NCI-H187 (cell line): ENCODE data around the gene AASS.

ENCODE experiments used
- DNase-seq, 2 experiments: peaks; one replicate each; lab custom pipeline; 2025; lab: John Stamatoyannopoulos, UW

Gene AASS

DNA sequence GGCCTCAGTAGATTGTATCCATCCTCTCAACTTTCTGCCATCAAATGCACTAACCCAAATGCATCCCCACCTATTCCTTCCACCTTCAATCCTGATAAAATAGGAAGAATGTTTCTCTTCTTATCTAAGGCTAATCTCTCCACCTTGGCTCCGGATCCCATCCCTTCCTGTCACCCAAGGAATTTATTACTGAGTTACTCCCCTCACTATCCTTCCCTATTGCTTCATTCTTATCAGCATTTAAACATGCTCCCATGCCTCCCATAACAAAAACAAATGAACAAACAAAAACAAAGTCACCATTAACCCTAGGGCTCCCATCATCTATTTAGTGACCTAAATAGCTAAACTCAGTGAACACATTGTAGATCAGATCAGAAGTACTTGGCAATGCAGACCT lies 25.3 kb downstream of the AASS start:
- no peak for DNase-seq

DNA sequence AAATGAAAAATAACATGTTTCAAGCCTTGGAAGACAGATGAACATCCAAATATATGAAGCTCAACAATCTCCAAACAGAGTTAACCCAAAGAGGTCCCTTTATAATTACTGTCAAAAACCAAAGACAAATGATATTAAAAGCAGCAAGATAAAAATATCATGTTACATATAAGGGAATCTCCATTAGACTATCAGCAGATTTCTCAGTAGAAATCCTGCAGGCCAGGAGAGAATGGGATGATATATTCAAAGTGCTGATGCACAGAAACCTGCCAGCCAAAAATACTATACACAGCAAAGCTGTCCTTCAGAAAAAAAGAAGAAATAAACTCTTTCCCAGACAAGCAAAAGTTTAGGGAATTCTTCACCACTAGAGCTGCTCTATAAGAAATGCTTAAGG lies 41.0 kb downstream of the AASS start:
- no peak for DNase-seq

DNA sequence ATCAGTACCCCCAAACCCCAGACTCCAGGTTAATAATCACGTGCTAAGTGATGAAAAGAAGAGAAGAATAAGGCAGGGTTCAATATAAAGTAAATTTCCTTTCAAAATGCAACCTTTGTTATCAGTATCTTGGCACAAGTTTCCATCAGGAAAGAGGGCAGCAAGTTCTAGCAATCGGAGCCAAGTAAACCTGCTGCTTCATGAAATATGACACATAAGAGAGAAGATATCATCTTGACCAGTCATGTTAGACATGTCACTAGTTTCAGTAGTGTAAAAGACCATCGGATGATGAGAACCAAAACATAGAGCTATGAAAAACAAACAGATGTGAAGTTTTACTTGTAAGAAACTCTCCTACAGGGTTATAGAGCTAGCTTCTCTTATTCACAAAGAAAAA lies 44.0 kb downstream of the AASS start:
- DNase-seq: no peak

DNA sequence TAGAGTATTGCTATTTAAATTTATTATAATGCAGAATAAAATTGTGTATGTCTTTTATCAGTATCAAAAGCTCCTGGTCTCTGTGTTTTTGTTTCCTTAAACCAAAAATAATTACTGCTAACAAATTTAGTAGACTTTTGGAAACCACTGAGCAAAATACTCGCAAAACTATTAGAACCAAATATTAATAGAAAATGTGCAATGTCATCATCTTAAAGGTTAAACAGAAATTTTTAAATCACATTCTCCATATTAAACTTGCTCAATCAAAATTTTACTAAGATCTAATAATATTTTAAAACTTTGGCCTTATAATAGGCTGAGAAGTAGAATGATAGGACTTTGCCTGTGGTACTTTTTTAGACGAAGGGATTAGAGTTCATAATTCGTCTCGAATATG lies 48.4 kb downstream of the AASS start:
- no peak for DNase-seq

DNA sequence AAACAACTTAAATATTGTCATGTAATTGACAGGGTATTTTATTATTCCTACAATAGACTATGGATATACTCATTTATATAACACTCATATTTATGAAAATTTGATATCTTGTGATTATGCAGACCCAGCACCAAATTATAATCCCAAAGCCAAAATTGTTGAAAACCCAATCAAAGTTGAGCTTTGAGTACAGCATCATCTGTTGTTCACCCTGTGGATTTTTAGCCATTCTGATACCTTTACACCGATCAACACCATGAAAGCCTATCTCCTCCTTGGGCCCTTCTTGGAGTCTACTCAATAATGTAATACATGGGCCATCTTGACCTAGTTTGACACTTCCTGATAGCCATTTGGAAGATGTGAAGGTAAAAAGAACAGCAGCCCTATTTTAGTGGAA lies 49.5 kb downstream of the AASS start:
- no peak for DNase-seq

DNA sequence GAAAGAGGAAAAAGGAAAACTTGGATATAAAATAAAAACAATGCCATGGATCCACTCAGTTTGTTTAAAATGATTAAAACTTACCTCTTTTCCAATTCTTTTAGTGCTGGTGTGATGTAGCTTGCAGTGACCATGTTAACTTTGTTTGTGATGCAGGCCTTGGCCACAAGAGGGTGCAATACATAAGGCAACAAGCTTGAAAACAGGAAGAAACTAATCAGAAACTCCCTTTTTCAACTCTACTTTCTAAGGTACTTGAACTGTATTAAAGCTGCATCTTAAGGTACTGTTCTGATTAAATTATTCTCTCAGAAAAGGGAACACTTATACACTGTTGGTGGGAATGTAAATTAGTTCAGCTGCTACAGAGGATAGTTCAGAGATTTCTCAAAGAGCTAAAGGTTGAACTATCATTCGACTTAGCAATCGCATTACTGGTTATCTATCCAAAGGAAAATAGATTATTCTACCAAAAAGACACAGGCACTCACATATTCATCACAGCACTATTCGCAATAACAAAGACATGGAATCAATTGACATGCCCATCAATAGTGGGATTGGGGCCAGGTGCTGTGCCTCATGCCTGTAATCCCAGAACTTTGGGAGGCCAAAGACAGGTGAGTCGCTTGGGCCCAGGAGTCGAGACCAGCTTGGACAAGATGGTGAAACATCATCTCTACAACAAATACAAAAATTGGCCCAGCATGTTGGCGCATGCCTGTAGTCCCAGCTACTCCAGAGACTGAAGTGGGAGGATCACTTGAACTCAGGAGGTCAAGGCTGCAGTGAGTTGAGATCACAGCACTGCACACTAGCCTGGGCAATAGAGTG lies 50.9 kb downstream of the AASS start:
- peak; percentile 19 to 45 for DNase-seq

DNA sequence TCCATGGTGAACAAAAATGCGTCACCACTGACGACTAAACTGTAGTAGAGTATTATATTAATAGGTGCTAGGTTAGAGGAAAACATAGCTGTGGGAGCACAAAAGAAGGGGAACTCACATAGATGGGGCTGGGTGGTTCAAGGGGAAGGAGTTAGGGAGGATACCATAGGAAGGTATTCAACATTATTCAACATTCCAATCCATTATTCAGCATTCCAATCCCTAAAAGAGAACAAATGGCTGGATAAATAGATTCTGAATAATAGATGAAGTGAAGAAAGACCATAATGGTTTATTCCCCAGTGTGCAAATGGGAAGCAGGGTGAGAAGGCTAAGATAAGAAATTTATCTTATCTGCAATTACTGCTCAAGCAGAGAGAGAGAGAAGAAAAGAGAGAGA lies 61.4 kb downstream of the AASS start:
- no peak for DNase-seq

DNA sequence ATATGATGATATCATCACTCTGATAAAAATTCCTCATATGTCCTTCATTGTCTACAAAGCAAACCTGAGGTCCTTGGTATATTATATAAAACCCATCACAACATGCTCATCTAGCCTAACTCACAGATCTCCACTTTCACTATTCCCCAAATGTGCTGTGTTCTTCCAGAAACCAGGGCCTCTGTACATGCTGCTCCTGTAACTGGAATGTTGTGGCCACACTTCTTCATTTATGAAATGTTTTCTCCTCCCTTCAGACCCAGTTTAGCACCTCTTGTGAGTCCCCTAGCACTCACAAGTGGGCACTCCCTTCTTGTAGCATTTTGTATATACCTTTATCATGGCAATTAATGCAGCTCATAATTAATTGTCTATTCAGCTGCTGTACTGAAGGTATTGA lies 61.9 kb downstream of the AASS start:
- DNase-seq: no peak

DNA sequence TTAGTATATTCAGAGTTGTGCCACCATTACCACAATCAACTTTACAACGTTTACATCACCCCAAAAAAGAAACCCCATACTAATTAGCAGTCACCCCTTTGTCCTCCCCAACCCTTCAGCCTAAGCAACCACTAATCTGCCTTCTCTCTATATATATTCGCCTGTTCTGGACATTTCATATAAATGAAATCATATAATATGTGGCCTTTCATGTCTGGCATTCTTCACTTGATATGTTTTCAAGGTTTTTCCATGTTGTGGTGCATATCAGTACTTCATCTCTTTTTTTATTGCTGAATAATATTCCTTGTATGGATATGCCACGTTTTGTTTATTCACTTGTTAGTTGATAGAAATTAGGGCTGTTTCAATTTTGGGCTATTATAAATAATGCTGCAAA lies 70.4 kb downstream of the AASS start:
- DNase-seq: no peak

DNA sequence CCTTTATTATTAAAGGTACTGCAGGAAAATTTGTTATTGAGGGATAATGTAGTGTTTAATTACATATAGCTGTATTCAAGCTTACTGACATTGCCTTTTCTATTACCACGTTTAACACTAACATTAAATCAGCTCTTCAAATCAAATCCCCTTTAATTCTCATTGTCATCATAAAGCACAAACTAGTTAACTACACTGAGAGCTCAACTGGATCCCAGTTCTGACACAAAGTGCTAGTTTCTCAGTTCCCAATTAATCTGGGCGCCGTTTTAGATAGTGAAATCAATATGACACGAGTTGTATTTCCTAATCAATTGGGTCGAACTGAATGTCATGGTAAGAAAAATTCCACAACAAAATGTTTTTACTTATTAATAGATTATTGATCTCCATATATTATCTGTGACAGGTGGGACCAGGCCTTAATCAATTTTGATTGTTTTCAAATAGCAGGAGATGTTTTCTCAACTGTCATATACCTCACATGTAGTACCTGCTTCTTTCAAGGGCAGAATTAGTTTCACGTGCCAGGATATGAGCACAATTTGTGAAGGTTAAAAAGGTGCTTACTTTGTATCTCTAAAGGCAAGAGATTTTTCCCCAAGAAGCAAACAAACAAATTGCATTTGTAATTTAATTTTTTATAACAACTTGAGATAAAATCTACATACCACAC lies 71.0 kb downstream of the AASS start:
- DNase-seq: no peak

DNA sequence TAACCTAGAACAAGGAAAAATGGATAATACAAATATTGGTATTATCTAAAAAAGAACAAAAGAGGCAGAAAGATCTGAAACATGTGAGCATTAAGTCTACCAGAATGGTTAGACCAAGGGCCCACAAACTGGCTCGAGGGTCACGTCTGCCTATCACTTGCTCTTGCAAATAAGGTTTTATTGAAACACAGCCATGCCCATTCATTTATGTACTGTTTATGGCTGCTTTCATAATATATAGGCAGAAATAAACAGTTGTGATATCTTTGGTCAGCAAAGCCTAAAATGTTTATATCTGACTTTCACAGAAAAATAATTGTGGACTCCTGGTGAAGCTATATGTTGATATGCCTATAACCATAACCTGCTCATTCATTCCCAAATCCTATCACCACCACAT lies 71.8 kb downstream of the AASS start:
- no peak for DNase-seq

DNA sequence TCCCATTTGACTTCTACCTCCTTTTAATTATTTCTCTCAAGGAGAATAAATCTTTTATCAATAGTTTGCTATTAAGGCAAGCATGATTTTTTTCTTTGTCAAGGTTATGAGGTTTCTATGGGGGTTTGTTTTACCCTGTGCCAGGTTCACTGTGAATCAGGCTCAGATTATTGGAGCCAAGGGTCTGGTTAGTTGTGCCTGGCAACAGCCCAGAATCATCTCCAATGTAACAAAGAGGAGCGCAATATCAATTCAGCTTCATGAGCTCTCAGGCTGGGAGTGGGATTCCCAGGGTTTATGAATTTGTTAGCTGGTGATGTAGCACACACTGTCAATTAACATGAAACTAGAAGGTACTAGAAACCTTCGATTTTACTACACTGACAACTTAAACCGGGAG lies 73.2 kb downstream of the AASS start:
- no peak for DNase-seq

DNA sequence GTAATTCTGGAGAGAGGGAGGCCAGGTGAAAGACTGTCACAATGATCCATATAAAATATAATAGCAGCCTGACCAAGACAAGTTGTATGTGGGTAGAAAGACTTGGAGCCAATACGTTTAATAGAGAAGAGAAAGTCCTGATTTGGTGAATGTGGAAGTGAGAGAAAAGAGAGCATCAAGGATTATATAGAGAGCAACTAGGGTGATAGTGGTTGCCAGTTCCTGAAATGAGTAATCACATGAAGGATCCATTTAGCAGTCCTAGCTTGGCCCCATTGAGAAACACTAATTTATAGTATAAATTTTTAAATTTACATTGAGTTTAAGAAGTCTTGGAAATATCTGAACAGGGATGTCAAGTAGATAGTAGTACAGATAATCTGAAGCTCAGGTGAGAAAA lies 74.0 kb downstream of the AASS start:
- no peak for DNase-seq

DNA sequence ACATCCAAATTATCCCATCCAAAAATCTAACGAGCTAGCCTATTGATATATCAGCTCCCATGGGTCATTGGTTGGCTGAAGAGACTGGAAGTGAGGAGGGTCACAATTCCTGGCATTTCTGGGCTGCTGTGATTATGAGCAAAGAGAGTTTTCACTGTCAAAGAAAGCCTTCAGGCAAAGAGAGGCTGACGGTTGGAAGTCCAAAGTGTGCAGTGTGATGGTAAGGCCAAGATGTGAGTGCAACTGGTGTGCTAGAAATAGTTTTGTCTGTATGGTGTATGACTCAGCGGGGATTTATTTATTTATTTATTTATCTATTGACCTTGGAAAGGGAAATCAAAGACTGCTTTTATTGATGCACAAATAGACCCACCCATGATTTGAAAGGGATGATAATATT lies 75.0 kb downstream of the AASS start:
- no peak for DNase-seq

DNA sequence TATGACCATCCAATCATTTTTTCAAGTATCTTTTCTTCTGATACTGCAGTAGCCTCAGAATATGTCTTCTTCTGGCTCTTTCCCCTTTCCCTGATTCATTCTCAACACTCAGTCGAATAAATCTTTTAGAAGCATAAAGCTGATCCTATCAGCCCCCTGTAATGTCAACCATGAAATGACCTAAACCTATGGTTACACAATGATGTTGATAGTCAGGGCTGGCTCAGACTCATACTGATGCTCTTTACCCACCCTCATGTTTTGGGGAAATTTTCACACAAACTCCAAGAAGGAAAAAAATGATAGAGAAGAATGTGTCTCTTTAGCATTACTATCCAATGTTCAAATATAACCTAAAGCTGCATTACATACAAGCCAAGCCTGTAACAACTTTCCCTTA lies 76.0 kb downstream of the AASS start:
- DNase-seq: no peak

DNA sequence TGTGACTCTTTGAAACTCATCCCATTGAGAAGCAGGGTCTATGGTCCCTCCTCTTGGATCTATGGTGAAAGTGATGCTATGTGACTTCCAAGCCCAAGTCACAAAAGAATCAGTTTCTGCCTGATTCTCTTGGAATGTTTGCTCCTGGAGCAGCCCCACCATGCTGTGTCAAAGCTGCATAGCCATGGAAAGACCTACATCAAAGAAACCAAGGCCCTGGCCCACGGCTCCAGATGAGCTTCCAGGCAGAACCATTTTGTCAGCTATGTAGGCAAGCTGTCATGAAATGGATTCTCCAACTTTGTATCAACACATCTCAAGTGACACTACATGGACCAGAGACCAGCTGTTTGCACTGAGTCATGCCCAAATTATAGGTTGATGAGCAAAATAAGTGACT lies 77.0 kb downstream of the AASS start:
- DNase-seq: no peak

DNA sequence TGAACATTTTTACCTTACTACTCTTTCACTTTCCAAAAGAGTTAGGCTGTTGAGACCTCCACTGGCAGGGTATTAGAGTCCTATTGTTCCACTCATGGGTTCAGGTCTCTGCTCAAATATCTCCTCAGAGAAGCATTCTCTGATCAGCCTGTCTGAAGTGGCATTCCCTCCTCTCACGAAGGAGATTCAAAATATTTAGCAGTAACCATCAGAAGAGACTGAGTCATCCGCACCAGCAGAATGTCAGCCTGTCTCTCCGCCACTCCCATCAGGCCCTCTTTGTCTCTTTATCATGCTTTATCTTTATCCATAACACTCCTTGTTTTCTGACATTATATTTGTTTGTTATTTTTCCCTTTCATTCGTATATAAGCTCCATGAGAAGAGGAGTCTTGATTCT lies 79.1 kb downstream of the AASS start:
- DNase-seq: no peak

DNA sequence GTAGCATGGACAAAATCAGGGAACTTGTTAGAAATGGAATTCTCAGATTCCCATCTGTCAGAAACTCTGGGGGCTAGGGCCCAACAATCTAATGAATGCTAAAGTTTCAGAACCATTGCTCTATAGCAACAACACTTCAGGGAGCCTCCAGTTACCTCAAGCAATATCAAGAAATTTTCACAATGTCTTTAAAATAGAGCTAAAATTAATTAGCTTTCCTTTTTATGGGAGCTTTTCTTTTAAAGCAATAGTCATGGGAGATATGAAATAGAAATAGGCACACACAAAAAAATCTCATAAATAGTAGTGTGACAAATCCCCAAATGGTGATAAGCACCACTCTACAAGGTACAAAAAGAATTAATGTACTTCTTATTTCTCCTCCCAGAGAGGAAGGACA lies 80.9 kb downstream of the AASS start:
- no peak for DNase-seq

DNA sequence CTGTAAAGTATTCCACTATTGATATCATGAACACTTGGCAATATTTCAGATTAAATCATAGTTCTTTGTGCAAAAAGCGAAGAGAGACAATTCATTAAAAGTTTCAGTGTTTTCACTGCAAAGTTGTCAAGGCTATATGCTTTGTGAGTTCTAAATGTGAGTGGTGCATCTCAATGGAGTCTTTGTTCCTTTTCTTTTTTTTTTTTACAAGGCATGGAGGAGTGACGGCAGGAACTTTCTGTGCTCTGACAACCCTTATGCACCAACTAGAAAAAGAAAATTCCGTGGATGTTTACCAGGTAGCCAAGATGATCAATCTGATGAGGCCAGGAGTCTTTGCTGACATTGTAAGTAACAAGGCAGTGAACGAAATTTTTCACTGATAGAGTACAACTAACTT lies 84.5 kb downstream of the AASS start:
- no peak for DNase-seq

DNA sequence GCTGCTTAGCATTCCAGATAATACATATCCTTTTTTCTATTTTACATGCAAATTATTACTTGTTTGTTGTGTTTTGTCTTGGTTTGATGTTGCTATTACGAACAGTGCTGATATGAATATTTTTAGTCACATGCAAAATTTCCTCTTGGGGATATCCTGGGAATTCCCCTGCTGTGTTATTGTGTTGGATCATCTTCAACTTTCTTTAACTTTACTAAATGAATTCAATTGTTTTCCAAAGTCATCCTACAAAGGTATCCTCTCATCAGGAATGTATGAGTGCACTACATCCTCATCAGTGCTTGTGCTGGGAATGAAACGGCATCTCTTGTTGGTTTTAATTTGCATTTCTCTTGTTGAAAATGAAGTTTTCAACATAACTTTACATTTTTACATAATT lies 87.1 kb downstream of the AASS start:
- no peak for DNase-seq

DNA sequence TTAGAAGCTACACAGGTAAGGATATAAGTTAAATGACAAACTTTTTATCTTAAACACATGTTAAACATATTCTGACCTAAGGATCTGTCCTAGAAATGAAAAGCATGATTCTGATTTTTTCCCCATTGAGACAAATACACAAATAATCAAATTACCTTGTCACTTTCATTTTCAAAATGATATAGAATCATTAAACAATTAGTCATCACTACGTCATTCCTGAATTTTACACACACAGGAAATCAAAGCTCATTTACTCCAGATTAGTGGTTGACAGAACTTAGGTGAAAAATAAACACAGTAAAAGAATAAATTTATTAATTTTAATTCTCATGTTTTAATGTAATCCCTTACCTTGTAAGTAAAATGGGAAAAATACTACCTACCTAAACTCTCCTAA lies 89.0 kb downstream of the AASS start:
- no peak for DNase-seq

DNA sequence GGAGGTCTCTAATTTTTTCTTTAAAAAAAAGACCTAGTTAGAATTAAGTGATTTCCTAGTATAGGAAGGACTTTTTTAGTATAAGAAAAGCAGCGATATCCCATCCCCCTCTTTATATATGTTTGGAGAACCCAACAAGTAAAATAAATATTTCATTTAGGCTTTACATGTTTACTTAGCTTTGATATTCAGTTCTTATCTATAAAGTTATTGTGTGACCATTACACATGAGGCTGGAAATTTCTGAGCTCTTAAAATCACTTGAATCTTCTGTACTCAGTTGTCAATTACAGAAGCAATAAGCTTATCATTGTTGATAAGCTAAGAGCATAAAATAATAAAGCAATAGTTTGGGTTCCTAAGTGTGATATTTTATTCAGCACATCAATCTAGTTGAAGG lies 89.7 kb downstream of the AASS start:
- DNase-seq: no peak

DNA sequence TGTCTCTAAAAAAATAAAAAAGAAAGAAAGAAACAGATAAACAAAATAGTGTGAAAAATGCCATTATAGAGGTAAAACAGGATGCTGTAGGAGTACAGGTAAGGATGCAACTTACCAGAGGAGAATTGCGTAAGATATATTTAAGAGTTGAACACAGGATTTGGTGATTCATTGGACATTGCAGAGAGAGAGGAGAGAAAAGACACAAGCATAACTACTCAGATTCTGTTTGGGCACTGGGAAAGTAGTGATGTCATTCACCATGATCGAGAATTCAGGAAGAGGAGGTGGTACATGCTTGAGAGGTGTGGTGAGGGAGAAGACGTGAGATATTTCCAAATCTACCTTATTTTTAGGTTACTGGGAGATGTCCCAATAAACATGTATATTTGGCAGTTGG lies 97.6 kb downstream of the AASS start:
- no peak for DNase-seq

DNA sequence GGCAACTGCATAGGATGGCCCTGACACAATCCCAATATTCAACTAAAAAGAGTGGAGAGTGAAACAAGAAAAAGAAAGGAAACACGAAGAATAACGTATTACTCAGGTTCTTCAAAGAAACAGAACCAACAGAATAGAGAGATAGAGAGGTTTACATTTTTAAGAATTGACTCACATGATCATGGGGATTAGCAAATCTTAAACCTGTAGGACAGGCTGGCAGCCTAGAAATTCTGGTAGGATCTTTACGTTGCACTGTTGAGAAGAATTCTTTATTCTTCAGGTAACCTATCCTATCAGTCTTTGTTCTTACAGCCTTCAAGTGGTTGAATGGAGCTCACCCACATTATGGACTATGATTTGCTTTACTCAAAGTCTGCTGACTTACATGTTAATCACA lies 103.9 kb downstream of the AASS start:
- no peak for DNase-seq
